AG10803 (cell line): Measurements from ENCODE around the gene ITLN2.

ENCODE experiments used
- DNase-seq: peaks from one replicate; pipeline ENCODE4 v3.0.0; 2010; ENCODE audit warnings: low read depth
- H3K4me3 ChIP-seq: 2 replicates; pipeline ENCODE4 v1.5.1; 2011; ENCODE audit warnings: mild to moderate bottlenecking, low read length, control low read depth
- TF ChIP-seq, protein P1 (sequence below): conservative IDR thresholded peaks from 2 replicates; pipeline ENCODE4 v1.5.1; 2011; ENCODE audit warnings: mild to moderate bottlenecking, low read length, control low read depth, inconsistent platforms

Gene ITLN2

DNA sequence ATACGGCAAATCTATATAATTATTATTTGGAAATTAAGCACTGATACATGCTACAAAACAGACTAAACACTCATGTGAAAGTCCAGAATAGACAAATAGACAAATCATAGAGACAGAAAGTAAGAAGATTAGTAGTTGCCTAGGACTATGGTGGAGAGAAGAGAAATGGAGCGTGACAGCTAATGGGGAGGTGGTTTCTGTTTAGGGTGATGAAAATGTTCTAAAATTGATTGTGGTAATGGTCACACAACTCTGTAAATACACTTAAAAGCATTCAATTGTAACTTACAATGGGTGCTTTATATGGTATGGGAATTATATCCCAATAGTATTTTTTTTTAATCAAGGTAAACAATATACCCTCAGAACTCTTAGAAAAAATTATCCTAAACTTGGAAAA, 20.4 kb upstream of the ITLN2 start:
- DNase-seq, result no peak
- no peak overlapping the region for H3K4me3 ChIP-seq
- TF ChIP-seq, protein P1, sequence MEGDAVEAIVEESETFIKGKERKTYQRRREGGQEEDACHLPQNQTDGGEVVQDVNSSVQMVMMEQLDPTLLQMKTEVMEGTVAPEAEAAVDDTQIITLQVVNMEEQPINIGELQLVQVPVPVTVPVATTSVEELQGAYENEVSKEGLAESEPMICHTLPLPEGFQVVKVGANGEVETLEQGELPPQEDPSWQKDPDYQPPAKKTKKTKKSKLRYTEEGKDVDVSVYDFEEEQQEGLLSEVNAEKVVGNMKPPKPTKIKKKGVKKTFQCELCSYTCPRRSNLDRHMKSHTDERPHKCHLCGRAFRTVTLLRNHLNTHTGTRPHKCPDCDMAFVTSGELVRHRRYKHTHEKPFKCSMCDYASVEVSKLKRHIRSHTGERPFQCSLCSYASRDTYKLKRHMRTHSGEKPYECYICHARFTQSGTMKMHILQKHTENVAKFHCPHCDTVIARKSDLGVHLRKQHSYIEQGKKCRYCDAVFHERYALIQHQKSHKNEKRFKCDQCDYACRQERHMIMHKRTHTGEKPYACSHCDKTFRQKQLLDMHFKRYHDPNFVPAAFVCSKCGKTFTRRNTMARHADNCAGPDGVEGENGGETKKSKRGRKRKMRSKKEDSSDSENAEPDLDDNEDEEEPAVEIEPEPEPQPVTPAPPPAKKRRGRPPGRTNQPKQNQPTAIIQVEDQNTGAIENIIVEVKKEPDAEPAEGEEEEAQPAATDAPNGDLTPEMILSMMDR, result no peak

DNA sequence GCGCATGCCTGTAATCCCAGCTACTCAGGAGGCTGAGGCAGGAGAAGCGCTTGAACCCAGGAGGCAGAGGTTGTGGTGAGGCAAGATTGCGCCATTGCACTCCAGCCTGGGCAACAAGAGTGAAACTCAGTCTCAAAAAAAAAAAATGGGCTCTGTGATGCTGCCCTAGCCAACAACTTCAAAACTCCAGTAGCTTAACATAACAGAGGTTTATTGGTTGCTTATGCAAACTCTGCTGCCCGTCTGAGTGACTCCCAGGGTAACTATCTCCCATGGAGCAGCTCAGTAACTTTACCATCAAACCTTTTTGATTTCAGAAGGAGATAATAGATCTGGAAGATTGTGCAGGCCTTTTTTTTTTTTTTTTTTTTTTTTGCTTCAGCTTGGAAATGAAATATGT, 18.9 kb upstream of the ITLN2 start:
- no peak overlapping the region for H3K4me3 ChIP-seq
- DNase-seq, result no peak
- TF ChIP-seq, protein P1, result no peak

DNA sequence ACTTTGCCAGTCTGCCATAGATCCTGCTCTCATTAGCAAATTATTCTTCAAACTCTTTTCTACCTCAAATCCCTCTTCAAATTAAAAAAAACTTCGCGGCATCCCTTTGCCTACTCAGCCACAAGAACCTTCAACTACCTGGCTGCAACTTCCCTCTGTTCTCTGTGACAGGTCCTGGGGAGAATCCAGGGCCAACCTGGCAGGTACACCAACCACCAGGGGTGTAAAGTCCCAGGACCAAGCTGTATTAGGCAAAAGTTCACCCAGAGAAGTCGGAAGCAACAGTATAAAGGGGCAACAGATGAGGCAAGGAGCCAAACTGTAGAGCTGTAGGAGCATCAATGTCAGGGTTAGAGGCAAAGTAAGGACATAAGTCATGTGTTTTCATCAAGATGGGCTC, 18.3 kb upstream of the ITLN2 start:
- TF ChIP-seq, protein P1, result no peak
- no peak for DNase-seq

DNA sequence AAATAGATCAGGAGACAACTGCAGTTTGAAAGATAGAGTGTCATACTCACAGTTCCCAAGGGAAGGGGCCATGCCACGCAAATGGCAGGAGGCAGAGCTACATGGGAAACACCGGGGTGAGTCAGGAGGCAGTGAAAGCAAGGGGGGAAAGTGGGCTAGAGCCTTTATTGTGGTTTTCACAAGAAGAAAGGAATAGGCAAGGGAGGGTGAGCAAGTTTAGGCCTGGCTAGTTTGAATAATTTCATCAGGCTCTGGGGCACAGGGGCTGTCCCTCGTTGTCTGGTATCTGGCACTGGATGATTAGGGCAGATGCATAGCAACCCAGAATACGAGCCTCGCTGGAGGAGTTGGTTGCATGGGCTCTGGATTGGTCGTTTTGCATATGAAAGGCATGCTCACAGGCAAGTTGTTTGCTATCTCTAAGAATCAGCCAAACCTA, 17.0 kb upstream of the ITLN2 start:
- TF ChIP-seq, protein P1, result no peak
- DNase-seq, result no peak
- no peak overlapping the region for H3K4me3 ChIP-seq

More for the DNA sequence above, 18.3 kb upstream of the ITLN2 start:
- H3K4me3 ChIP-seq, result no peak overlapping the region

DNA sequence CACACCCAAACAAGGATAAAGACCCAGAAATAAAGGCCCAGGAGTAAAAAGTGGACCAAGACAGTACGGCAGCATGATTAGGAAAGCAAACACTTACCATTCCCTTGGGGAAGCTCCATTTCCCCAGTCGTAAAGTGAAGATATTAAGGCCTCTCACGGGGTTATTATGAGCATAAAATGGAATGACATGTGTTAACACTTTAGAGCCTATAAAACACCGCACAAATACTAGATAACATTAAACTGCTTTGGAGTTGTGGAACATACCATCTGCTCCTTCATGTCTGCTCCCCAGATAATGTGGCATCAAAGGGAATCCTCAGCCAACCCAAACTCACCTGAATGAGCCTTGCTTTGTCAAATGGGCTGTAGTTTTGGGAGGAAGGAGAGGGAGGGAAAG, 8.9 kb upstream of the ITLN2 start:
- TF ChIP-seq, protein P1, result no peak
- no peak for DNase-seq
- no peak overlapping the region for H3K4me3 ChIP-seq

DNA sequence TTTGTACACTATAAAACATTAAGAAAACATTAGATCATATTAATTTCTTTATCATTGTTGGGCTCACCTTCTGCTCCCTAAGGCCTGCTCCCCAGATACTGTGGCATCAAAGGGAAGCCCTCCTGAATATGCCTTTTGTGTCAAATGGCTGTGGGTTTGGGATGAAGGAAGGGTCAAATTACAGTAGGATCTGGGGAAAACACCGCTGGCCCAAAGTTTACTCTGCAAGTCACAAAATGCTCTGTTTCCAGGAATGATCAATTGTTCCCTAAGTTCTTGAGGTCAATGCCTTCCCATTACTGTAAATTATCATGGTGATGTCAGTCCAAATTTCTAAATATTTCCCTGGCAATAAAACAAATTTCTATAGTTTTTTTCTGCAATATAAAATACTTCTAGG, 6.8 kb upstream of the ITLN2 start:
- H3K4me3 ChIP-seq, result no peak overlapping the region
- TF ChIP-seq, protein P1, result no peak
- DNase-seq, result no peak

DNA sequence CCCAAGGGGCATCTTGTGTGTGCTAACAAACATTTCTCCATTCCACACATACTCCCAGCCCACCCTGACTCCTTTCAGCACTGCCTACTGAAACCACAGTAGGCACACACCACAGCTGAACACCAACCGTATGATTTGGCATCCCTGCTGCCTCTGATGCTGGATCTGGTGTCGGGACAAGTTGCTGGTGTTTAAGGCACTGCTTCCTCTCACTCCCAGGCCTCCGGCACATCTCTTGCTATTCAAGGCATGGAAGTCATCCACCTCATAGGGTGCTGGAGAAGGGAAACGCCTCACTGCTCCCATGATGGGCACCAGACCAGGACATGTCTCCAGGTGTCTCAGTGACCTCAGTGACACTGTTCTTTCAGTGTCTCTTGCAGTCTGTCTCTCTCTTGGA, 2.4 kb upstream of the ITLN2 start:
- H3K4me3 ChIP-seq, result no peak overlapping the region
- DNase-seq, result no peak
- TF ChIP-seq, protein P1, result no peak
